Aorta (tissue), 5 donors: ENCODE measurements around the gene SCFD2. TPM values are rescaled to one million over a fixed set of nuclear protein-coding genes. Genes with fewer than 3 reads are reported as not detected.

Source experiments
- ATAC-seq: fragments of 200-7000 bp; cut with Tn5 transposase; one replicate; pipeline ENCODE4 v1.9.1; 2022; ENCODE audit warnings: moderate library complexity; ENCODE audit not compliant: low FRiP score
- DNase-seq, 2 donors: peaks; one replicate each; pipeline ENCODE4 v3.0.0-alpha.2; 2020
- H3K27ac ChIP-seq, 2 donors: one replicate each; pipeline ENCODE4 v1.5.1; 2013; ENCODE audit warnings: low read length in 2 of 2, mild to moderate bottlenecking in 2 of 2, moderate library complexity in 2 of 2, control low read depth in 1 of 2, inconsistent platforms in 1 of 2, low read depth in 1 of 2
- H3K27me3 ChIP-seq, 2 donors: one replicate each; pipeline ENCODE4 v1.6.1; 2013; ENCODE audit warnings: control low read depth in 1 of 2, low read length in 1 of 2, mild to moderate bottlenecking in 1 of 2, moderate library complexity in 1 of 2; ENCODE audit not compliant: insufficient read depth in 2 of 2, control insufficient read depth in 1 of 2
- H3K36me3 ChIP-seq, 2 donors: one replicate each; pipeline ENCODE4 v1.6.1; 2013; ENCODE audit warnings: control low read depth in 1 of 2, low read length in 1 of 2, mild to moderate bottlenecking in 1 of 2; ENCODE audit not compliant: insufficient read depth in 2 of 2, control insufficient read depth in 1 of 2
- H3K4me1 ChIP-seq, 2 donors: one replicate each; pipeline ENCODE4 v1.6.1; 2013; ENCODE audit warnings: low read length in 2 of 2, control low read depth in 1 of 2, mild to moderate bottlenecking in 1 of 2, moderate library complexity in 1 of 2; ENCODE audit not compliant: insufficient read depth in 2 of 2, control insufficient read depth in 1 of 2
- H3K4me3 ChIP-seq, 2 donors: one replicate each; pipeline ENCODE4 v1.5.1; 2013; ENCODE audit warnings: low read length in 2 of 2, control low read depth in 1 of 2, mild to moderate bottlenecking in 1 of 2
- H3K9me3 ChIP-seq: one replicate; pipeline ENCODE4 v1.6.1; 2013; ENCODE audit warnings: mild to moderate bottlenecking, low read length; ENCODE audit not compliant: control insufficient read depth
- WGBS, 2 donors: extraction: QIAGEN DNeasy Blood & Tissue Kit; methylation state at CpG; one replicate each; pipeline ENCODE4 v1.1.7; 2013; 5-methylcytosine and 5-hydroxymethylcytosine counted together
- intact Hi-C, 2 donors: fragments of 100-400 bp; cut with DNase I; formaldehyde crosslinking; loops; one replicate each; pipeline versions ENCODE4 v1.14.2 to v1.15.0; 2022
- polyA plus RNA-seq, 2 donors: library from polyadenylated mRNA; stranded (reverse); fragments of 200-250 nt; gene quantifications; one replicate each; pipeline ENCODE4 v1.2.3, GENCODE V29; 2013
- total RNA-seq, 2 donors: library from RNA; stranded (reverse); fragmentation: NEBNext Ultra II Directional; extraction: Animal tissue kit (Norgen Biotek cat#: 25700); gene quantifications; one replicate each; pipeline ENCODE4 v1.2.1, GENCODE V29; 2021
- donor health status: healthy with polysubstance abuse.
- donor health status: Bipolar disorder and iron deficiency.
- donor health status: DM: no; HTN: no; CAD: no.
- donor health status: DM: no; HTN: no; CAD: no.
- donor health status: DM: yes; HTN: yes; CAD: no.

Gene SCFD2
- total and polyA plus RNA-seq, 4 donors: 3.5 to 19.2 (median 10.3) TPM

DNA sequence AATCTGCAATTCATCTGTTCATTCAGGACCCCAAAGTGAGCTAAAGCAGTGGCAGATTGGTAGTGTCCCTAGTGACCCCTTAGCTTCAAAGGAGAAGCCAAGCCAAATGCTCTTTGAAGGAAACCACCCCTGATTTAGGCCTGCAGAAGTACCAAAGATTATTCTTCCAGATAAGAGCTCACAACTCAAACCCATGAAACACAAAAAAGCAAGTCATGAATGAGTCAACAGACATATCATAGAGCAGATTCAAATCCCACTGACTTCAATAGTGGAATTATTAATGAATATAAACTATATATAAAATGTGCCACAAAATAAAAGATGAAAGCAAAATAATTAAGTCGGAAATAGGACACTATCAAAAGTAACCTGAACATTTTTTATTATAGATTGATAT, 197.6 kb downstream of the SCFD2 start:
- DNase-seq (no peak), ATAC-seq (no peak)
- no peaks in the 10 kb centered on the region for H3K9me3 ChIP-seq
- no peaks in the 10 kb centered on the region for H3K36me3 ChIP-seq
- no peaks in the 10 kb centered on the region for H3K4me1 ChIP-seq
- no peak overlapping the region for H3K4me3 ChIP-seq
- intact Hi-C loops: no loop called here
- WGBS, 2 donors: 96 to 98% methylated on average over 1 of the region's 1 CpG
- H3K27ac ChIP-seq: no peak overlapping the region
- no peaks in the 10 kb centered on the region for H3K27me3 ChIP-seq

- Histone ChIP-seq H3K36me3 (no peaks in the 10 kb centered on the region), H3K9me3 (no peaks in the 10 kb centered on the region), H3K27ac (no peak overlapping the region), H3K4me3 (no peak overlapping the region), H3K27me3 (no peaks in the 10 kb centered on the region), H3K4me1 (peaks cover 4 to 9% of the 10 kb centered on the region in 2 donors)
- ATAC-seq (no peak), DNase-seq (no peak)
- intact Hi-C loops: no loop called here
- 12 to 16% methylated on average over 2 of the region's 2 CpGs for WGBS, 2 donors
Observed at GRCh38 chr4:53162969-53163368, 202.9 kb downstream of the SCFD2 start.

GRCh38 chr4:53161787-53162433, 204.0 kb downstream of the SCFD2 start:
- ATAC-seq (no peak), DNase-seq (no peak)
- intact Hi-C loops: no loop called here
- WGBS, 2 donors: 0 to 16% methylated on average over 1 of the region's 1 CpG
- H3K36me3 ChIP-seq: no peaks in the 10 kb centered on the region
- H3K9me3 ChIP-seq: no peaks in the 10 kb centered on the region
- H3K4me3 ChIP-seq: no peak overlapping the region
- H3K27ac ChIP-seq: no peak overlapping the region
- H3K27me3 ChIP-seq: no peaks in the 10 kb centered on the region
- H3K4me1 ChIP-seq: peaks cover 4 to 9% of the 10 kb centered on the region in 2 donors

- no peaks in the 10 kb centered on the region for H3K27me3 ChIP-seq
- H3K9me3 ChIP-seq: no peaks in the 10 kb centered on the region
- 27% methylated on average over 5 of the region's 5 CpGs for WGBS, 2 donors
- DNase-seq (no peak), ATAC-seq (no peak)
- peak overlapping the region in 1 of 2 donors; percentile 28 for H3K27ac ChIP-seq
- no peak overlapping the region for H3K4me3 ChIP-seq
- intact Hi-C loops: no loop called here
- peaks cover 4 to 9% of the 10 kb centered on the region in 2 donors for H3K4me1 ChIP-seq
- no peaks in the 10 kb centered on the region for H3K36me3 ChIP-seq
Observed at GRCh38 chr4:53161051-53161786, 204.6 kb downstream of the SCFD2 start.

GRCh38 chr4:53156896-53157295, 209.0 kb downstream of the SCFD2 start:
- Histone ChIP-seq H3K36me3 (no peaks in the 10 kb centered on the region), H3K9me3 (no peaks in the 10 kb centered on the region), H3K4me3 (no peak overlapping the region), H3K4me1 (peaks cover 2 to 8% of the 10 kb centered on the region in 2 donors), H3K27ac (no peak overlapping the region), H3K27me3 (no peaks in the 10 kb centered on the region)
- ATAC-seq: no peak
- WGBS, 2 donors: 84 to 86% methylated on average over 3 of the region's 3 CpGs
- no peak for DNase-seq
- intact Hi-C loops: no loop called here

- H3K27me3 ChIP-seq: no peaks in the 10 kb centered on the region
- 97 to 98% methylated on average over 2 of the region's 2 CpGs for WGBS, 2 donors
- H3K4me3 ChIP-seq: no peak overlapping the region
- ATAC-seq: no peak
- no peak for DNase-seq
- H3K9me3 ChIP-seq: no peaks in the 10 kb centered on the region
- no peaks in the 10 kb centered on the region for H3K36me3 ChIP-seq
- intact Hi-C loops: no loop called here
- H3K4me1 ChIP-seq: peaks cover 0 to 2% of the 10 kb centered on the region in 2 donors
- H3K27ac ChIP-seq: no peak overlapping the region
Observed at GRCh38 chr4:53152467-53152866, 213.4 kb downstream of the SCFD2 start.

- Histone ChIP-seq H3K4me3 (no peak overlapping the region), H3K36me3 (no peaks in the 10 kb centered on the region), H3K27me3 (no peaks in the 10 kb centered on the region), H3K4me1 (peaks cover 0 to 2% of the 10 kb centered on the region in 2 donors), H3K9me3 (no peaks in the 10 kb centered on the region), H3K27ac (peak overlapping the region; percentile 20 to 76)
- no peak for DNase-seq
- peak; percentile 54 for ATAC-seq
- WGBS, 2 donors: 50 to 51% methylated on average over 3 of the region's 3 CpGs
- intact Hi-C loops: no loop called here
Observed at GRCh38 chr4:53151489-53151788, 214.4 kb downstream of the SCFD2 start.

GRCh38 chr4:53150631-53151488, 215.0 kb downstream of the SCFD2 start:
- no peaks in the 10 kb centered on the region for H3K36me3 ChIP-seq
- no peaks in the 10 kb centered on the region for H3K27me3 ChIP-seq
- no peak overlapping the region for H3K4me3 ChIP-seq
- ATAC-seq (no peak), DNase-seq (no peak)
- H3K27ac ChIP-seq: peak overlapping the region in 1 of 2 donors; percentile 76
- peaks cover 0 to 2% of the 10 kb centered on the region in 2 donors for H3K4me1 ChIP-seq
- 51 to 54% methylated on average over 4 of the region's 4 CpGs for WGBS, 2 donors
- intact Hi-C loops: no loop called here
- H3K9me3 ChIP-seq: no peaks in the 10 kb centered on the region
